ENCODE results near the gene ZBTB7C. TPM values are rescaled to one million over a fixed set of nuclear protein-coding genes. Genes with fewer than 3 reads are reported as not detected.
A peak's percentile ranks its signal among the peaks of the same experiment; 100 is the strongest.

The ZBTB7C gene
- total and polyA plus RNA-seq, 2 of the 8 experiments (the other 6 are each of a cell fraction or from before 2014, with no cell fraction given) = 0.15 to 0.45 TPM

GRCh38 chr18:48300463-48300961, 108.7 kb downstream of the ZBTB7C start:
- Histone ChIP-seq H3K23ac (ENCODE audit: insufficient read length) (no peak overlapping the region), H3K79me2 (ENCODE audit: control insufficient read depth in 1 of 2, insufficient read depth in 2 of 2, low read length in 2 of 2) (no peaks in the 10 kb centered on the region), H4K91ac (replicated peaks; ENCODE audit: insufficient read length, low read length) (peak overlapping the region; percentile 97), H4K5ac (ENCODE audit: insufficient read length, low read depth, low read length) (peak overlapping the region; percentile 35), H3K36me3 (ENCODE audit: control insufficient read depth in 2 of 4, insufficient read depth in 4 of 4, low read length in 3 of 4) (no peaks in the 10 kb centered on the region), H3K9ac (replicated peaks in 1 of 4; ENCODE audit: extremely low read depth in 1 of 4, low read depth in 3 of 4, low read length in 3 of 4) (no peak overlapping the region), H3K18ac (ENCODE audit: extremely low read depth, low read length) (peak overlapping the region; percentile 83; the same call in 1 of the 2 replicates), H3K4me3 (ENCODE audit: extremely low read depth in 1 of 4, insufficient read depth in 2 of 4, low read depth in 3 of 4, low read length in 4 of 4) (no peak overlapping the region), H2BK15ac (ENCODE audit: low read length) (peak overlapping the region; percentile 77; the same call in 1 of the 2 replicates), H4K8ac (ENCODE audit: extremely low read depth, insufficient read depth, low read length) (peak overlapping the region; percentile 77; the same call in 1 of the 2 replicates), H2BK20ac (ENCODE audit: low read length) (no peak overlapping the region), H4K20me1 (replicated peaks in 1 of 2; ENCODE audit: control insufficient read depth in 1 of 2, insufficient read depth in 2 of 2, low read length in 2 of 2) (no peaks in the 10 kb centered on the region), H2BK120ac (replicated peaks; ENCODE audit: low read depth, low read length) (peak overlapping the region; percentile 69), H2BK5ac (ENCODE audit: low read depth, low read length) (peak overlapping the region; percentile 96), H3K79me1 (ENCODE audit: low read depth, low read length) (no peaks in the 10 kb centered on the region), H3K14ac (ENCODE audit: insufficient read length) (no peak overlapping the region), H3K4me2 (ENCODE audit: insufficient read depth in 1 of 2, low read depth in 2 of 2, low read length in 2 of 2) (peak overlapping the region; percentile 36 to 43; a peak in 2 of 4 replicates), H2AK5ac (ENCODE audit: low read depth, low read length) (no peak overlapping the region), H3K4ac (replicated peaks; ENCODE audit: insufficient read length, low read depth, low read length) (no peak overlapping the region), H2BK12ac (ENCODE audit: low read depth, low read length) (peak overlapping the region; percentile 97; the same call in 1 of the 2 replicates), H3K27ac (ENCODE audit: low read depth, low read length) (no peak overlapping the region), H3K56ac (replicated peaks; ENCODE audit: insufficient read length, low read depth, low read length) (no peak overlapping the region), H3K4me1 (replicated peaks in 1 of 4; ENCODE audit: control insufficient read depth in 3 of 4, insufficient read depth in 4 of 4, low read length in 3 of 4) (peaks cover 0 to 3% (median 2%) of the 10 kb centered on the region in 4 experiments; a peak in 4 of 7 replicates), H3K9me3 (ENCODE audit: insufficient read depth in 2 of 2, low read depth in 1 of 2, low read length in 1 of 2) (no peaks in the 10 kb centered on the region), H2AFZ (ENCODE audit: low read length) (peak overlapping the region; percentile 100), H3K23me2 (ENCODE audit: low read depth, low read length) (no peaks in the 10 kb centered on the region), H3K27me3 (replicated peaks in 1 of 4; ENCODE audit: control insufficient read depth in 3 of 4, extremely low read depth in 1 of 4, insufficient read depth in 3 of 4, low read length in 3 of 4) (no peaks in the 10 kb centered on the region; a peak in 1 of 7 replicates)
- FAIRE-seq (no peak), DNase-seq (ENCODE audit: low read depth in 1 of 2, low spot score in 2 of 2) (no peak)
- POLR2A ChIA-PET (ENCODE audit: partially characterized antibody) = no interaction called here
- CTCF ChIA-PET (ENCODE audit: partially characterized antibody) = interaction anchor here (1.0 to 3.3 kb wide), 7 partner anchors 9 to 149 kb away, joined by 3 to 16 read pairs (median 3); no protein-coding TSS in a partner anchor
- TF ChIP-seq SP1 (IDR thresholded peaks at IDR 0.05; ENCODE audit: low read depth, low read length) (no peak), HDAC6 (IDR thresholded peaks at IDR 0.05; ENCODE audit: low read depth, low read length) (no peak), EP300 (IDR thresholded peaks at IDR 0.05; ENCODE audit: borderline replicate concordance in 1 of 2, low read depth in 2 of 2, low read length in 2 of 2) (no peak), SIN3A (conservative IDR thresholded peaks at IDR 0.05 in 1 of 2, IDR thresholded peaks at IDR 0.05 in 1 of 2; ENCODE audit: low read depth in 1 of 2, low read length in 2 of 2) (no peak), SUZ12 (IDR thresholded peaks at IDR 0.05; ENCODE audit: low read length) (no peak), CHD2 (IDR thresholded peaks at IDR 0.05; ENCODE audit: low read length) (no peak), CBX8 (IDR thresholded peaks at IDR 0.05; ENCODE audit: borderline replicate concordance, low read depth, low read length) (no peak), CTCF (IDR thresholded peaks at IDR 0.05; ENCODE audit: control extremely low read depth in 1 of 3, insufficient read depth in 1 of 3, low read depth in 1 of 3, low read length in 3 of 3) (no peak), TCF12 (IDR thresholded peaks at IDR 0.05; ENCODE audit: low read depth, low read length) (no peak)
- 53% methylated on average over 6 of the region's 6 CpGs; no CpG with 5 or more reads in 1 of the 2 experiments for WGBS, 2 experiments (ENCODE audit: extremely low coverage in 1 of 2, insufficient coverage in 1 of 2, insufficient read length in 1 of 2, insufficient replicate concordance in 2 of 2, low coverage in 1 of 2, low lambda C conversion rate in 2 of 2, missing lambda C conversion rate in 1 of 2)
